HCT116 (cell line): Measurements from ENCODE around the gene ELAC1. TPM values are rescaled to one million over a fixed set of nuclear protein-coding genes. Genes with fewer than 3 reads are reported as not detected.

Experiments
- ATAC-seq: fragments of 200-7000 bp; cut with Tn5 transposase; 2 replicates; pipeline ENCODE4 v1.9.1; 2020; ENCODE audit warnings: mild to moderate bottlenecking, moderate library complexity
- BruUV-seq: library from RNA; stranded (reverse); fragments of 400-500 nt; replicated peaks from 2 replicates; lab custom pipeline; 2021; lab: Mats Ljungman, UMichigan
- CTCF ChIA-PET: fragments of 300-600 bp; sonication (Branson Sonifier 250); formaldehyde crosslinking; loops from one replicate; lab custom pipeline; 2021; ENCODE audit warnings: antibody characterized with exemption; lab: Charles Lee
- POLR2A ChIA-PET: fragments of 300-600, 350-600 bp; sonication (Branson Sonifier 250); formaldehyde crosslinking; loops from one replicate; lab custom pipeline; 2021; ENCODE audit warnings: antibody characterized with exemption; lab: Charles Lee
- RAD21 ChIA-PET, 2 experiments: fragments of 300-600 bp; sonication (Branson Sonifier 250); formaldehyde crosslinking; loops; one replicate each; lab custom pipeline; 2023; ENCODE audit warnings: low total read pairs in 2 of 2; ENCODE audit not compliant: uncharacterized antibody in 2 of 2, unreplicated experiment in 2 of 2, low non-redundant PET in 1 of 2; lab: Charles Lee
- DNase-seq: peaks from one replicate; pipeline ENCODE4 v3.0.0-alpha.2; 2010; ENCODE audit warnings: low read depth, low spot score
- H2AFZ ChIP-seq: fragments of 200-600 bp; shearing (Covaris generic), sonication (generic); 2 replicates; pipeline ENCODE4 v1.6.1; 2017; ENCODE audit warnings: low read depth, mixed run types, mixed read lengths, antibody characterized with exemption, low read length; ENCODE audit not compliant: poor library complexity, severe bottlenecking
- H3K27ac ChIP-seq: 2 replicates; pipeline ENCODE4 v1.5.1; 2012; ENCODE audit warnings: low read depth, low read length
- H3K27me3 ChIP-seq: fragments of 200-600 bp; sonication (generic); 2 replicates; pipeline ENCODE4 v1.6.1; 2016; ENCODE audit warnings: mixed run types, low read length, mixed read lengths; ENCODE audit not compliant: insufficient read depth
- H3K36me3 ChIP-seq, 2 experiments: fragments of 200-500 bp in 1 of 2; fragments of 200-600 bp in 1 of 2; sonication (Bioruptor generic) in 1 of 2; sonication (generic) in 1 of 2; 2 replicates each; pipeline versions ENCODE4 v1.5.1 to v1.6.1; 2014 to 2016; ENCODE audit warnings: low read length in 2 of 2, inconsistent platforms in 1 of 2, mixed read lengths in 1 of 2, mixed run types in 1 of 2; ENCODE audit not compliant: insufficient read depth in 2 of 2, control insufficient read depth in 1 of 2
- H3K4me1 ChIP-seq, 2 experiments: fragments of 200-600 bp in 1 of 2; sonication (generic) in 1 of 2; 2 replicates each; pipeline versions ENCODE4 v1.5.1 to v1.6.1; 2012 to 2017; ENCODE audit warnings: low read length in 2 of 2, inconsistent platforms in 1 of 2, mild to moderate bottlenecking in 1 of 2, mixed read lengths in 1 of 2, mixed run types in 1 of 2, moderate library complexity in 1 of 2; ENCODE audit not compliant: insufficient read depth in 2 of 2, control insufficient read depth in 1 of 2
- H3K4me2 ChIP-seq: fragments of 200-600 bp; sonication (generic); 2 replicates; pipeline ENCODE4 v1.6.1; 2017; ENCODE audit warnings: mixed run types, low read length, mixed read lengths
- H3K4me3 ChIP-seq, 2 experiments: fragments of 200-600 bp in 1 of 2; sonication (generic) in 1 of 2; replicated peaks in 1 of 2; 2 replicates each; pipeline ENCODE4 v1.5.1; 2011 to 2016; ENCODE audit warnings: low read length in 2 of 2, control low read depth in 1 of 2, low read depth in 1 of 2, mild to moderate bottlenecking in 1 of 2, mixed read lengths in 1 of 2, mixed run types in 1 of 2
- H3K79me2 ChIP-seq: fragments of 200-600 bp; sonication (generic); 2 replicates; pipeline ENCODE4 v1.6.1; 2017; ENCODE audit warnings: mild to moderate bottlenecking, mixed run types, low read length, moderate library complexity, mixed read lengths; ENCODE audit not compliant: insufficient read depth
- H3K9ac ChIP-seq: fragments of 200-600 bp; sonication (generic); 2 replicates; pipeline ENCODE4 v1.6.1; 2016; ENCODE audit warnings: low read length, mixed read lengths
- H3K9me2 ChIP-seq: fragments of 200-600 bp; sonication (generic), shearing (Covaris generic); 2 replicates; pipeline ENCODE4 v1.6.1; 2017; ENCODE audit warnings: mixed run types, mild to moderate bottlenecking, moderate library complexity; ENCODE audit not compliant: insufficient read depth
- H3K9me3 ChIP-seq, 2 experiments: fragments of 200-500 bp in 1 of 2; fragments of 200-600 bp in 1 of 2; sonication (Bioruptor generic) in 1 of 2; sonication (generic) in 1 of 2; 2 replicates each; pipeline ENCODE4 v1.6.1; 2014 to 2017; ENCODE audit warnings: low read length in 2 of 2, mixed read lengths in 2 of 2, inconsistent platforms in 1 of 2, low read depth in 1 of 2, mild to moderate bottlenecking in 1 of 2, mixed run types in 1 of 2, moderate library complexity in 1 of 2; ENCODE audit not compliant: control insufficient read depth in 1 of 2, insufficient read depth in 1 of 2
- H4K20me1 ChIP-seq: fragments of 200-600 bp; sonication (generic), shearing (Covaris generic); 2 replicates; pipeline ENCODE4 v1.6.1; 2017; ENCODE audit warnings: mixed run types, mild to moderate bottlenecking, moderate library complexity; ENCODE audit not compliant: insufficient read depth
- CBX3 ChIP-seq: IDR thresholded peaks from 2 replicates; pipeline ENCODE4 v1.6.1; 2012; ENCODE audit warnings: low read depth
- ELF1 ChIP-seq: IDR thresholded peaks from 2 replicates; pipeline ENCODE4 v1.6.1; 2012; ENCODE audit warnings: low read depth, borderline replicate concordance
- EZH2phosphoT487 ChIP-seq: fragments of 200-600 bp; IDR thresholded peaks from 2 replicates; pipeline ENCODE4 v1.6.1; 2018; ENCODE audit warnings: antibody characterized with exemption, borderline replicate concordance
- FOSL1 ChIP-seq: IDR thresholded peaks from 2 replicates; pipeline ENCODE4 v1.6.1; 2012; ENCODE audit warnings: low read depth
- POLR2A ChIP-seq: IDR thresholded peaks from 2 replicates; pipeline ENCODE4 v1.7.0; 2011; ENCODE audit warnings: borderline replicate concordance; ENCODE audit not compliant: insufficient read depth, insufficient read length; ENCODE audit errors: extremely low read depth
- SIN3A ChIP-seq: IDR thresholded peaks from 2 replicates; pipeline ENCODE4 v1.6.1; 2012; ENCODE audit warnings: low read depth
- ZFX ChIP-seq: fragments of 450-650 bp; IDR thresholded peaks from 2 replicates; pipeline ENCODE4 v1.6.1; 2017
- ZNF274 ChIP-seq: fragments of 200-500 bp; sonication (Bioruptor generic); IDR thresholded peaks from 2 replicates; pipeline ENCODE4 v1.6.1; 2014; ENCODE audit warnings: mild to moderate bottlenecking, low read depth, low read length, inconsistent platforms
- intact Hi-C: fragments of 100-400 bp; cut with micrococcal nuclease; formaldehyde crosslinking; loops from 2 replicates; pipeline ENCODE4 v1.10.0; 2022
- total RNA-seq: library from RNA; stranded (reverse); gene quantifications from one replicate; pipeline ENCODE4 v1.2.1, GENCODE V29; 2021; ENCODE audit not compliant: unreplicated experiment
- TF ChIP-seq, protein P1 (sequence below): IDR thresholded peaks from 2 replicates; pipeline ENCODE4 v1.6.1; 2012
- TF ChIP-seq, protein P2 (sequence below), 3 experiments: fragments of 200-600 bp in 1 of 3; sonication (generic) in 1 of 3; IDR thresholded peaks in 2 of 3; conservative IDR thresholded peaks in 1 of 3; 2 replicates each; pipeline ENCODE4 v1.5.1; 2012 to 2017; ENCODE audit warnings: low read depth in 2 of 3, low read length in 2 of 3, antibody characterized with exemption in 1 of 3, borderline replicate concordance in 1 of 3, control low read depth in 1 of 3, mild to moderate bottlenecking in 1 of 3, mixed read lengths in 1 of 3, mixed run types in 1 of 3, moderate library complexity in 1 of 3; ENCODE audit not compliant: insufficient read depth in 1 of 3

Gene ELAC1
- total RNA-seq, 1 experiment from 2014 or later: 8.6 TPM

DNA sequence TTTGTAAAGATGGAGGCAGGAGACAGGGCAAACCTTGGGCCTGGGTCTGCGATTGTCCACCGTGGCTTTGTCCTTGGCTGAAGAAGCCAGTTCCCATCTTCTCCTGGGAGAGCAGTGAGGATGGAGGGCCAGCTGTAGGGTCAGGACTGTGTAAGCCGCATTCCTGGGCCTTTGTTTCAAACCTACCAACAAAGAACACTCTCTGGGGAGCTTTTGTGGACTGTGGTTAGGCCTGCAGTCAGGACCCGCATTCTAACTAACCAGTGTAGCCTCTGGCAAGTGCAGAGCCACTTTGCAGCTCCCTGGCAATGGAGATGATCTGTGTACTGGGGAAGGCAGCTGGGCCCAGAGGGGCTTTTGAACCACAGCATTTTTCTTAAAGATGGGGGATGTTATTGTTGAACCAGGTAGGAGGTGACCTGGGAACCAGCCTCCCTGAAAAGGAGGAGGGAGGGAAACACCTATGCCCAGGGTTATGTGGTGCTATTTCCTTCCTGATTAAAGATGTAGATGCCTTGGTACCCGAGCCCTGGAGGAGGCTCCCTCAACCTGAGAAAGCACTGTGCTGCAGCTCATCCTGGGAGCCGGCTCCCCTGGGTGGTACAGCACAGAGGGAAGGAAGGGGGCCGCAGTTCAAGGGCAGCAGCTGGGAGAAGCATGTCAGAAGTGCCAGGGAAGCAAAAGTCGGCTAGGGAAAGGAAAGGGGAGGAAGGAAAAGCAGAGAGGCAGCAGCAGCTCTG, 49.5 kb downstream of the ELAC1 start:
- H3K36me3 ChIP-seq: no peaks in the 10 kb centered on the region
- TF ChIP-seq ZNF274: no peak
- TF ChIP-seq ZFX: no peak
- no peak for TF ChIP-seq POLR2A
- no peak for TF ChIP-seq ELF1
- TF ChIP-seq, protein P1, sequence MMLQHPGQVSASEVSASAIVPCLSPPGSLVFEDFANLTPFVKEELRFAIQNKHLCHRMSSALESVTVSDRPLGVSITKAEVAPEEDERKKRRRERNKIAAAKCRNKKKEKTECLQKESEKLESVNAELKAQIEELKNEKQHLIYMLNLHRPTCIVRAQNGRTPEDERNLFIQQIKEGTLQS: no peak
- no peak for TF ChIP-seq FOSL1
- no peak for TF ChIP-seq SIN3A
- TF ChIP-seq, protein P2, sequence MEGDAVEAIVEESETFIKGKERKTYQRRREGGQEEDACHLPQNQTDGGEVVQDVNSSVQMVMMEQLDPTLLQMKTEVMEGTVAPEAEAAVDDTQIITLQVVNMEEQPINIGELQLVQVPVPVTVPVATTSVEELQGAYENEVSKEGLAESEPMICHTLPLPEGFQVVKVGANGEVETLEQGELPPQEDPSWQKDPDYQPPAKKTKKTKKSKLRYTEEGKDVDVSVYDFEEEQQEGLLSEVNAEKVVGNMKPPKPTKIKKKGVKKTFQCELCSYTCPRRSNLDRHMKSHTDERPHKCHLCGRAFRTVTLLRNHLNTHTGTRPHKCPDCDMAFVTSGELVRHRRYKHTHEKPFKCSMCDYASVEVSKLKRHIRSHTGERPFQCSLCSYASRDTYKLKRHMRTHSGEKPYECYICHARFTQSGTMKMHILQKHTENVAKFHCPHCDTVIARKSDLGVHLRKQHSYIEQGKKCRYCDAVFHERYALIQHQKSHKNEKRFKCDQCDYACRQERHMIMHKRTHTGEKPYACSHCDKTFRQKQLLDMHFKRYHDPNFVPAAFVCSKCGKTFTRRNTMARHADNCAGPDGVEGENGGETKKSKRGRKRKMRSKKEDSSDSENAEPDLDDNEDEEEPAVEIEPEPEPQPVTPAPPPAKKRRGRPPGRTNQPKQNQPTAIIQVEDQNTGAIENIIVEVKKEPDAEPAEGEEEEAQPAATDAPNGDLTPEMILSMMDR (IDR thresholded peaks at IDR 0.05 in 2 of 3, conservative IDR thresholded peaks at IDR 0.05 in 1 of 3; ENCODE audit: borderline replicate concordance in 1 of 3, insufficient read depth in 1 of 3, low read depth in 2 of 3, low read length in 2 of 3): no peak
- TF ChIP-seq EZH2phosphoT487: no peak
- no peak for TF ChIP-seq CBX3
- H3K4me2 ChIP-seq: no peak overlapping the region
- H3K27ac ChIP-seq: no peak overlapping the region
- no peak overlapping the region for H2AFZ ChIP-seq
- H4K20me1 ChIP-seq: no peaks in the 10 kb centered on the region
- intact Hi-C loops: no loop called here
- CTCF ChIA-PET: no interaction called here
- H3K4me1 ChIP-seq: no peaks in the 10 kb centered on the region
- H3K9ac ChIP-seq: no peak overlapping the region
- H3K27me3 ChIP-seq: no peaks in the 10 kb centered on the region
- no peaks in the 10 kb centered on the region for H3K9me2 ChIP-seq
- no TSS peak for BruUV-seq
- H3K9me3 ChIP-seq: no peaks in the 10 kb centered on the region
- ATAC-seq (no peak), DNase-seq (no peak)
- no peak overlapping the region for H3K4me3 ChIP-seq
- no peaks in the 10 kb centered on the region for H3K79me2 ChIP-seq
- RAD21 ChIA-PET: no interaction called here
- POLR2A ChIA-PET: no interaction called here
